Measurements from ENCODE around the gene ELK4. TPM values are rescaled to one million over a fixed set of nuclear protein-coding genes. Genes with fewer than 3 reads are reported as not detected.

ELK4 gene
- total and polyA plus RNA-seq, 2 of the 8 experiments (the other 6 are each of a cell fraction or from before 2014, with no cell fraction given): 2.9 to 26.3 TPM

DNA sequence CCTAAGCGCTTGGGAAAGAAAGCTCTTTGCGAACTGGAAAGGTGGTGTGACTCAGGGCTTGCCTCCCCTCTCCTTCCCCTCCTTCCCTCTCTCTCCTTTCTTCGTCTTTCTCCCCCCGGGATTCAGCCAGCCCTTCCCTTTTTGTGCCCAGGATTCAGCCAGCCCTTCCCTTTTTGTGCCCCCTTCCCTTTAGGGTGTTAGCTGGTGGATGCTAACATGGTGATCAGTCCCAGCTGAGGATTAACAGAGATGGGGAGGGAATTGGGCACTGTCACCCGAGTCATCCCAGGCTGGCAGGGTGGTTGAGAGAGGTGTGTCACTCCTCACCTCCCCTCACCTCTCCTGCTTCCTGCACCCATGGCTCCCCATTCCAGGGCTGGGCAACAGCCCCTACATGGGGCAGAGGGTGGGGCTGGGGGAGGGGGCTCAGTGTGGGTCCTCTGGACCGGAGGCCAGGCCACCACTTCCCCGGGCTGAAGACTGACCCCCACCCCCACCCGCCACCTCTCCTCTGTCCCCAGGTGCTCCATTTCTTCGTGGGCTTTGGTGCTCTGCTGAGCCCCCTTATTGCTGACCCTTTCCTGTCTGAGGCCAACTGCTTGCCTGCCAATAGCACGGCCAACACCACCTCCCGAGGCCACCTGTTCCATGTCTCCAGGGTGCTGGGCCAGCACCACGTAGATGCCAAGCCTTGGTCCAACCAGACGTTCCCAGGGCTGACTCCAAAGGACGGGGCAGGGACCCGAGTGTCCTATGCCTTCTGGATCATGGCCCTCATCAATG lies 51.5 kb downstream of the ELK4 start:
- 78% methylated on average over 10 of the region's 15 CpGs; no CpG with 5 or more reads in 1 of the 2 experiments for WGBS, 2 experiments (ENCODE audit: extremely low coverage in 1 of 2, insufficient coverage in 1 of 2, insufficient read length in 1 of 2, insufficient replicate concordance in 2 of 2, low coverage in 1 of 2, low lambda C conversion rate in 2 of 2, missing lambda C conversion rate in 1 of 2)
- POLR2A ChIA-PET (ENCODE audit: partially characterized antibody): interaction anchor here (0.7 to 1.5 kb wide), 2 partner anchors 52 kb away, joined by 4 to 5 read pairs; partner anchors contain the start of gene ELK4
- Histone ChIP-seq H4K91ac (replicated peaks; ENCODE audit: insufficient read length, low read length) (no peak overlapping the region), H3K9me3 (ENCODE audit: insufficient read depth in 2 of 2, low read depth in 1 of 2, low read length in 1 of 2) (no peaks in the 10 kb centered on the region), H3K27ac (ENCODE audit: low read depth, low read length) (no peak overlapping the region), H2BK120ac (replicated peaks; ENCODE audit: low read depth, low read length) (no peak overlapping the region), H3K4me1 (replicated peaks in 1 of 4; ENCODE audit: control insufficient read depth in 3 of 4, insufficient read depth in 4 of 4, low read length in 3 of 4) (peaks cover 0 to 11% (median 0%) of the 10 kb centered on the region in 4 experiments; a peak in 5 of 7 replicates), H2AK5ac (ENCODE audit: low read depth, low read length) (no peak overlapping the region), H3K4me3 (ENCODE audit: extremely low read depth in 1 of 4, insufficient read depth in 2 of 4, low read depth in 3 of 4, low read length in 4 of 4) (no peak overlapping the region), H3K27me3 (replicated peaks in 1 of 4; ENCODE audit: control insufficient read depth in 3 of 4, extremely low read depth in 1 of 4, insufficient read depth in 3 of 4, low read length in 3 of 4) (peaks cover 0 to 8% (median 3%) of the 10 kb centered on the region in 4 experiments; a peak in 3 of 7 replicates), H3K79me2 (ENCODE audit: control insufficient read depth in 1 of 2, insufficient read depth in 2 of 2, low read length in 2 of 2) (no peaks in the 10 kb centered on the region), H3K4ac (replicated peaks; ENCODE audit: insufficient read length, low read depth, low read length) (no peak overlapping the region), H3K14ac (ENCODE audit: insufficient read length) (no peak overlapping the region), H3K23me2 (ENCODE audit: low read depth, low read length) (0 out of 2 replicates have a peak, but pooled peaks cover 2% of the 10 kb centered on the region), H3K56ac (replicated peaks; ENCODE audit: insufficient read length, low read depth, low read length) (no peak overlapping the region), H2BK20ac (ENCODE audit: low read length) (no peak overlapping the region), H3K4me2 (ENCODE audit: insufficient read depth in 1 of 2, low read depth in 2 of 2, low read length in 2 of 2) (no peak overlapping the region), H4K20me1 (replicated peaks in 1 of 2; ENCODE audit: control insufficient read depth in 1 of 2, insufficient read depth in 2 of 2, low read length in 2 of 2) (no peaks in the 10 kb centered on the region), H2AFZ (ENCODE audit: low read length) (peak overlapping the region; percentile 34; the same call in 1 of the 2 replicates), H2BK15ac (ENCODE audit: low read length) (no peak overlapping the region), H2BK12ac (ENCODE audit: low read depth, low read length) (no peak overlapping the region), H4K8ac (ENCODE audit: extremely low read depth, insufficient read depth, low read length) (peak overlapping the region; percentile 29; the same call in 1 of the 2 replicates), H4K5ac (ENCODE audit: insufficient read length, low read depth, low read length) (no peak overlapping the region), H2BK5ac (ENCODE audit: low read depth, low read length) (no peak overlapping the region), H3K9ac (replicated peaks in 1 of 4; ENCODE audit: extremely low read depth in 1 of 4, low read depth in 3 of 4, low read length in 3 of 4) (no peak overlapping the region), H3K23ac (ENCODE audit: insufficient read length) (no peak overlapping the region), H3K36me3 (ENCODE audit: control insufficient read depth in 2 of 4, insufficient read depth in 4 of 4, low read length in 3 of 4) (no peaks in the 10 kb centered on the region), H3K79me1 (ENCODE audit: low read depth, low read length) (no peaks in the 10 kb centered on the region), H3K18ac (ENCODE audit: extremely low read depth, low read length) (no peak overlapping the region)
- FAIRE-seq (no peak), DNase-seq (ENCODE audit: low read depth in 1 of 2, low spot score in 2 of 2) (no peak)
- CTCF ChIA-PET (ENCODE audit: partially characterized antibody): interaction anchor here (1.0 to 5.4 kb wide), 11 partner anchors 8 to 245 kb away, joined by 3 to 33 read pairs (median 4); no protein-coding TSS in a partner anchor
- TF ChIP-seq SUZ12 (IDR thresholded peaks at IDR 0.05; ENCODE audit: low read length) (no peak), EP300 (IDR thresholded peaks at IDR 0.05; ENCODE audit: borderline replicate concordance in 1 of 2, low read depth in 2 of 2, low read length in 2 of 2) (no peak), RBBP5 (IDR thresholded peaks at IDR 0.05; ENCODE audit: borderline replicate concordance, low read depth, low read length) (no peak), KDM4A (IDR thresholded peaks at IDR 0.05; ENCODE audit: low read depth, low read length, severe bottlenecking) (no peak), BACH1 (IDR thresholded peaks at IDR 0.05; ENCODE audit: low read length) (no peak), ZNF274 (IDR thresholded peaks at IDR 0.05; ENCODE audit: borderline replicate concordance, extremely low read depth, low read length) (no peak), TBP (IDR thresholded peaks at IDR 0.05; ENCODE audit: low read depth, low read length) (no peak), POLR2AphosphoS5 (IDR thresholded peaks at IDR 0.05; ENCODE audit: low read depth, low read length) (no peak), ASH2L (IDR thresholded peaks at IDR 0.05; ENCODE audit: low read length) (no peak), POLR2A (IDR thresholded peaks at IDR 0.05; ENCODE audit: control extremely low read depth in 1 of 2, low read depth in 2 of 2, low read length in 2 of 2) (no peak), RXRA (IDR thresholded peaks at IDR 0.05; ENCODE audit: insufficient read depth, low read depth, low read length) (no peak)
- TF ChIP-seq, protein P1, sequence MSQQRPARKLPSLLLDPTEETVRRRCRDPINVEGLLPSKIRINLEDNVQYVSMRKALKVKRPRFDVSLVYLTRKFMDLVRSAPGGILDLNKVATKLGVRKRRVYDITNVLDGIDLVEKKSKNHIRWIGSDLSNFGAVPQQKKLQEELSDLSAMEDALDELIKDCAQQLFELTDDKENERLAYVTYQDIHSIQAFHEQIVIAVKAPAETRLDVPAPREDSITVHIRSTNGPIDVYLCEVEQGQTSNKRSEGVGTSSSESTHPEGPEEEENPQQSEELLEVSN (IDR thresholded peaks at IDR 0.05): no peak
